GM23248 (cell line): ENCODE results near the gene PTPRH. TPM values are rescaled to one million over a fixed set of nuclear protein-coding genes. Genes with fewer than 3 reads are reported as not detected.

Experiments used
- DNase-seq: peaks from one replicate; pipeline ENCODE4 v3.0.0-alpha.2; 2015
- H2AFZ ChIP-seq: fragments of 200-600 bp; sonication (generic); 2 replicates; pipeline ENCODE4 v1.6.1; 2016; ENCODE audit warnings: antibody characterized with exemption
- H3F3A ChIP-seq: fragments of 200-600 bp; sonication (generic); 2 replicates; pipeline ENCODE4 v1.6.1; 2016; ENCODE audit warnings: mild to moderate bottlenecking, antibody characterized with exemption, mixed run types; ENCODE audit not compliant: insufficient read depth
- H3K27ac ChIP-seq: fragments of 200-600 bp; sonication (generic); 2 replicates; pipeline ENCODE4 v1.5.1; 2016; ENCODE audit warnings: mild to moderate bottlenecking
- H3K27me3 ChIP-seq: fragments of 200-600 bp; sonication (generic); replicated peaks from 2 replicates; pipeline ENCODE4 v1.6.1; 2016; ENCODE audit warnings: mild to moderate bottlenecking; ENCODE audit not compliant: insufficient read depth
- H3K36me3 ChIP-seq: fragments of 200-600 bp; sonication (generic); 2 replicates; pipeline ENCODE4 v1.6.1; 2016; ENCODE audit warnings: low read depth, mild to moderate bottlenecking
- H3K4me1 ChIP-seq: fragments of 200-600 bp; sonication (generic); 2 replicates; pipeline ENCODE4 v1.6.1; 2016; ENCODE audit warnings: mild to moderate bottlenecking; ENCODE audit not compliant: insufficient read depth
- H3K4me2 ChIP-seq: fragments of 200-600 bp; sonication (generic); one replicate; pipeline ENCODE4 v1.6.1; 2016; ENCODE audit warnings: mild to moderate bottlenecking; ENCODE audit not compliant: unreplicated experiment
- H3K4me3 ChIP-seq: fragments of 200-600 bp; sonication (generic); 2 replicates; pipeline ENCODE4 v1.5.1; 2016; ENCODE audit warnings: mild to moderate bottlenecking
- H3K79me2 ChIP-seq: fragments of 200-600 bp; sonication (generic); 2 replicates; pipeline ENCODE4 v1.6.1; 2016; ENCODE audit warnings: mild to moderate bottlenecking; ENCODE audit not compliant: insufficient read depth
- H3K9ac ChIP-seq: fragments of 200-600 bp; sonication (generic); 2 replicates; pipeline ENCODE4 v1.6.1; 2016; ENCODE audit warnings: mild to moderate bottlenecking
- H3K9me2 ChIP-seq: fragments of 200-600 bp; sonication (generic); 2 replicates; pipeline ENCODE4 v1.6.1; 2016; ENCODE audit warnings: mixed run types, mild to moderate bottlenecking, moderate library complexity; ENCODE audit not compliant: insufficient read depth
- H3K9me3 ChIP-seq: fragments of 200-600 bp; sonication (generic); one replicate; pipeline ENCODE4 v1.6.1; 2017; ENCODE audit warnings: low read depth
- H4K20me1 ChIP-seq: fragments of 200-600 bp; sonication (generic); 2 replicates; pipeline ENCODE4 v1.6.0; 2016; ENCODE audit not compliant: insufficient read depth
- EZH2 ChIP-seq: fragments of 200-600 bp; sonication (generic); IDR thresholded peaks from 2 replicates; pipeline ENCODE4 v1.6.1; 2018; ENCODE audit warnings: antibody characterized with exemption, mild to moderate bottlenecking; ENCODE audit not compliant: insufficient read depth, poor library complexity, severe bottlenecking
- EZH2phosphoT487 ChIP-seq: fragments of 200-600 bp; sonication (generic); IDR thresholded peaks from 2 replicates; pipeline ENCODE4 v1.6.1; 2018; ENCODE audit warnings: antibody characterized with exemption, moderate library complexity, mild to moderate bottlenecking, low read depth; ENCODE audit not compliant: insufficient read depth
- WGBS, 2 experiments: methylation state at CpG; one replicate each; pipeline ENCODE4 v1.1.6; 2015 to 2017; ENCODE audit warnings: low lambda C conversion rate in 2 of 2, low coverage in 1 of 2; ENCODE audit errors: missing lambda C conversion rate in 2 of 2; 5-methylcytosine and 5-hydroxymethylcytosine counted together
- in situ Hi-C: fragments of 300-500 bp; cut with MboI; formaldehyde crosslinking; loops from 2 replicates; pipeline ENCODE4 v1.15.0; 2020
- polyA plus RNA-seq: library from polyadenylated mRNA; unstranded; fragments of >200 nt; fragmentation: Nextera tagmentation; extraction: Ambion mirVana; gene quantifications from 2 replicates; pipeline ENCODE4 v1.2.1, GENCODE V29; 2016
- total RNA-seq: library from RNA; depleted of rRNA; stranded (reverse); fragments of >200 nt; shearing (Covaris generic); gene quantifications from 2 replicates; pipeline ENCODE4 v1.2.3, GENCODE V29; 2014; rRNA removed

PTPRH gene, protein sequence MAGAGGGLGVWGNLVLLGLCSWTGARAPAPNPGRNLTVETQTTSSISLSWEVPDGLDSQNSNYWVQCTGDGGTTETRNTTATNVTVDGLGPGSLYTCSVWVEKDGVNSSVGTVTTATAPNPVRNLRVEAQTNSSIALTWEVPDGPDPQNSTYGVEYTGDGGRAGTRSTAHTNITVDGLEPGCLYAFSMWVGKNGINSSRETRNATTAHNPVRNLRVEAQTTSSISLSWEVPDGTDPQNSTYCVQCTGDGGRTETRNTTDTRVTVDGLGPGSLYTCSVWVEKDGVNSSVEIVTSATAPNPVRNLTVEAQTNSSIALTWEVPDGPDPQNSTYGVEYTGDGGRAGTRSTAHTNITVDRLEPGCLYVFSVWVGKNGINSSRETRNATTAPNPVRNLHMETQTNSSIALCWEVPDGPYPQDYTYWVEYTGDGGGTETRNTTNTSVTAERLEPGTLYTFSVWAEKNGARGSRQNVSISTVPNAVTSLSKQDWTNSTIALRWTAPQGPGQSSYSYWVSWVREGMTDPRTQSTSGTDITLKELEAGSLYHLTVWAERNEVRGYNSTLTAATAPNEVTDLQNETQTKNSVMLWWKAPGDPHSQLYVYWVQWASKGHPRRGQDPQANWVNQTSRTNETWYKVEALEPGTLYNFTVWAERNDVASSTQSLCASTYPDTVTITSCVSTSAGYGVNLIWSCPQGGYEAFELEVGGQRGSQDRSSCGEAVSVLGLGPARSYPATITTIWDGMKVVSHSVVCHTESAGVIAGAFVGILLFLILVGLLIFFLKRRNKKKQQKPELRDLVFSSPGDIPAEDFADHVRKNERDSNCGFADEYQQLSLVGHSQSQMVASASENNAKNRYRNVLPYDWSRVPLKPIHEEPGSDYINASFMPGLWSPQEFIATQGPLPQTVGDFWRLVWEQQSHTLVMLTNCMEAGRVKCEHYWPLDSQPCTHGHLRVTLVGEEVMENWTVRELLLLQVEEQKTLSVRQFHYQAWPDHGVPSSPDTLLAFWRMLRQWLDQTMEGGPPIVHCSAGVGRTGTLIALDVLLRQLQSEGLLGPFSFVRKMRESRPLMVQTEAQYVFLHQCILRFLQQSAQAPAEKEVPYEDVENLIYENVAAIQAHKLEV
- 0.43 and 2.9 TPM in 2 replicates for total RNA-seq
- 0.28 and 0.49 TPM in 2 replicates for polyA plus RNA-seq

DNA sequence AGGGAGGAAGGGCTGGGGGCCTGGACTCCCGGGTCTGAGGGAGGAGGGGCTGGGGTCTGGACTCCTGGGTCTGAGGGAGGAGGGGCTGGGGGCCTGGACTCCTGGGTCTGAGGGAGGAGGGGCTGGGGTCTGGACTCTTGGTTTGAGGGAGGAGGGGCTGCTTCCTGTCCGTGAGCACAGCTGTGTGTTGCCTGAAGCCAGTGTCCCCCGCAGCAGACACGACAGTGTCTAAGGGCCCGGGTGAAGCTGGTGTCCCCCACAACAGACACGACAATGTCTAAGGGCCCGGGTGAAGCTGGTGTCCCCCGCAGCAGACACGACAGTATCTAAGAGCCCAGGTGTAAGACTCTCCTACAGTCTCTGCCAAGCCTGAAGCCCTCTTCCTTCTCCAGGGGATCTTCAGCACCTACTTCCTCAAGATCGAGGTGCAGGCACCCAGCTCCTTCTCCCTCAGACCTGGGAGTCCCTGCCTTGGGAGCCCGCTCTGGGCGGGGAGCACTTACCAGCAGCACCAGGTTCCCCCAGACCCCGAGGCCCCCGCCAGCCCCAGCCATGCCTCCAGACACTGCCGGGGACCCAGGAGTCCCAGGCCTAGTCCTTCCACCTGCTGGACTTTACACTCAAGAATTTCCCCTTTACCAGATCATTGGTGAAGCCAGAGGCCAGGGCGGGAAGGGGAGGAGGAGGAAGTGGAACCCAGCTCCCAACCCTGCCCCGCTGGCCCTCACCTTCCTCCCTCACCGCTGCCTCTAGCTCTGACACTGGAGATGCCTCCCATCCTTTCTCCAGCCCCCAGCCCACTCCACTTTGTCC is at the start of gene PTPRH:
PTPRH (minus strand) TSS at position 622 of the 813 bp plus-strand sequence; CDS start at position 554, 68 bp downstream.
- H4K20me1 ChIP-seq, result no peaks in the 10 kb centered on the region
- 58 to 61% methylated on average over 11 to 17 of the region's 18 CpGs for WGBS, 2 experiments
- DNase-seq, result no peak
- H3K4me2 ChIP-seq, result peak within 1 kb of the TSS; percentile 37
- peak within 1 kb of the TSS; percentile 24; the same call in 1 of the 2 replicates for H3K27ac ChIP-seq
- peaks cover 18% of the 10 kb centered on the region; the same call in 1 of the 2 replicates for H3F3A ChIP-seq
- H3K27me3 ChIP-seq, result no peaks in the 10 kb centered on the region
- H3K79me2 ChIP-seq, result no peaks in the 10 kb centered on the region
- H2AFZ ChIP-seq, result no peak within 1 kb of the TSS
- H3K4me1 ChIP-seq, result peaks cover 20% of the 10 kb centered on the region
- H3K9ac ChIP-seq, result no peak within 1 kb of the TSS
- no peaks in the 10 kb centered on the region for H3K9me2 ChIP-seq
- TF ChIP-seq EZH2, result no peak
- no peak for TF ChIP-seq EZH2phosphoT487
- H3K36me3 ChIP-seq, result no peaks in the 10 kb centered on the region
- in situ Hi-C loops, result no loop called here
- no peaks in the 10 kb centered on the region for H3K9me3 ChIP-seq
- H3K4me3 ChIP-seq, result no peak within 1 kb of the TSS

DNA sequence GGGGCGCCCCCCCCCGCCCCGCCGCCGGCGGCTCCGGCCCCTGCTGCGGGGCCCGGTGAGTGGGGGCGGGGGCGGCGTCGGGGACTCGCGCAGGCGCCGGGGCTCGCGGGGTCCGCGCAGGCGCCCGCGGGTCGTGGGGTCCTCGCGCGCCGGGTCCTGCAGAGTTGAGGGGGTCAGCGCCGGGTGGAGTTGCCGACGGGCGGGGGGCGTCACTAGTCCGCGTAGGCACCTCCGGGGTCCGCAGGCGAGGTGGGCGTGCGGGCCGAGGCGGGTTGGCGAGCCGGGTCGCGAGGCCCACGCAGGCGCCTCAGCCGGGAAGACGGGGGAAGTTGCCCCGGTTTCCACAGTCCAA is 49.2 kb upstream of the PTPRH start:
- H4K20me1 ChIP-seq, result peaks cover 6% of the 10 kb centered on the region; the same call in 1 of the 2 replicates
- no peak for TF ChIP-seq EZH2phosphoT487
- TF ChIP-seq EZH2, result no peak
- WGBS, 2 experiments, result 0 to 9% methylated on average over 4 to 10 of the region's 53 CpGs
- H3K4me3 ChIP-seq, result peak overlapping the region; percentile 98
- H3K9ac ChIP-seq, result peak overlapping the region; percentile 96
- H3K27me3 ChIP-seq, result no peaks in the 10 kb centered on the region
- H3F3A ChIP-seq, result peaks cover 32% of the 10 kb centered on the region
- H3K9me2 ChIP-seq, result no peaks in the 10 kb centered on the region
- H3K9me3 ChIP-seq, result no peaks in the 10 kb centered on the region
- in situ Hi-C loops, result no loop called here
- H2AFZ ChIP-seq, result peak overlapping the region; percentile 74
- H3K4me2 ChIP-seq, result peak overlapping the region; percentile 40
- peak; percentile 52 for DNase-seq
- peak overlapping the region; percentile 78 for H3K27ac ChIP-seq
- H3K4me1 ChIP-seq, result peaks cover 26% of the 10 kb centered on the region
- H3K79me2 ChIP-seq, result peaks cover 52% of the 10 kb centered on the region
- no peaks in the 10 kb centered on the region; the same call in 1 of the 2 replicates for H3K36me3 ChIP-seq

DNA sequence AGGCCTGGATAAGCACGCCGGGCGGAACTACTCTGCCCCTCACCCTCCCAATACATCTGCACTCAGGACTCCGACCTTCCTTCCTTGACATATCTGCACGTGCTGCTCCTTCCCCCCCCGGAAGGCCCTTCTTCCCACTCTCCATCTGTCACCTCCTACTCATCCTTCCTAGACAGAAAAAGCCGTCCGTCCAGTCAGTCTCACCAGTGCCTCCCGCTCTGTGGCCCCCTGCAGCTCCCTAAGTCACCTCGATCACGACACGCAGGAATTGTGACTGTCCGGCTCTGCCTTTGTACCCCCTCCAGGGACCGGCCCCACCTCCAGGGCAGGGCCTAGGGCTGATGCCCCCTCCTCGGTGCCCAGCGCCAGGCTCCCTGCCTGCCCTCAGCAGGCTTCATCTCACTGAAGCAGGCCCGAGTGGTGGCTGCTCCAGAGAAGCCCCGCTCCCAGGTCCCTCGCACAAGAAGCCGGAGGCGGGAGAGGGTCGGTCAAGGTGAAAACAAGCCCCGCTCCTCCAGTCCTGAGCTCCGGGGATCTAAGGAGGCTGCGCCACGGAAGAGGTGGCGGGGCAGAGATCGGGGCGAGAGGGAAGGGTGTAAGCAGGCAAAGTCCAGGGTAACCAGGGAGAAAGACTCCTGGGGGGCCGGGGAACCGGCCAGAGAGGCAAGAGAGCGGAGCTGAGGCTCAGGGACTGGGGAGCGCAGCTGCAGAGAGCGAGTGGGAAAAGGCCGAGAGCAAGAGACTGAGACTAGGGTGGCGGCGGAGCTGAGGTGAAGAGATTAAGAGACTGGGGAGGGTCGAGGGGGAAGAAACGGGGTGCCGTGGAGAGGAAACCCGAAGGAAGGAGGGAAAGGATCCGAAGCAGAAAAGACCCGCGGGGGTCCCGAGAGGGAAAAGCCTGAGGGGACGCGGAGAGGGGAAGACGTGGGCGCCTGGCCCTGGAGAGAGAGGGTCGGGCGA is 48.4 kb upstream of the PTPRH start:
- H3K4me3 ChIP-seq, result peak overlapping the region; percentile 98
- H4K20me1 ChIP-seq, result peaks cover 6% of the 10 kb centered on the region; the same call in 1 of the 2 replicates
- peak overlapping the region; percentile 78 for H3K27ac ChIP-seq
- TF ChIP-seq EZH2 (no peak), EZH2phosphoT487 (no peak)
- H3K4me1 ChIP-seq, result peaks cover 26% of the 10 kb centered on the region
- H3K9me2 ChIP-seq, result no peaks in the 10 kb centered on the region
- peak; percentile 61 for DNase-seq
- H3K79me2 ChIP-seq, result peaks cover 59% of the 10 kb centered on the region
- in situ Hi-C loops, result no loop called here
- no peak overlapping the region for H2AFZ ChIP-seq
- peaks cover 32% of the 10 kb centered on the region for H3F3A ChIP-seq
- H3K36me3 ChIP-seq, result no peaks in the 10 kb centered on the region; the same call in 1 of the 2 replicates
- H3K9ac ChIP-seq, result peak overlapping the region; percentile 96
- WGBS, 2 experiments, result 4% methylated on average over 35 to 51 of the region's 51 CpGs
- H3K9me3 ChIP-seq, result no peaks in the 10 kb centered on the region
- H3K4me2 ChIP-seq, result peak overlapping the region; percentile 97
- H3K27me3 ChIP-seq, result no peaks in the 10 kb centered on the region
